Osteoblast (primary cell): ENCODE results near the gene KRT6B. TPM values are rescaled to one million over a fixed set of nuclear protein-coding genes. Genes with fewer than 3 reads are reported as not detected.
A peak's percentile ranks its signal among the peaks of the same experiment; 100 is the strongest.

Experiments used
- DNase-seq: peaks from one replicate; pipeline ENCODE4 v3.0.0; 2011; ENCODE audit warnings: low spot score, mixed read lengths; ENCODE audit not compliant: insufficient read length; ENCODE audit errors: missing footprints
- H2AFZ ChIP-seq: 2 replicates; pipeline ENCODE4 v1.6.0; 2011; ENCODE audit warnings: mild to moderate bottlenecking, low read length
- H3K27ac ChIP-seq: 2 replicates; pipeline ENCODE4 v1.5.1; 2011; ENCODE audit warnings: mild to moderate bottlenecking, low read depth, low read length, moderate library complexity
- H3K27me3 ChIP-seq: 2 replicates; pipeline ENCODE4 v1.6.0; 2012; ENCODE audit warnings: mild to moderate bottlenecking, control low read depth, inconsistent platforms, low read length, moderate library complexity; ENCODE audit not compliant: insufficient read depth
- H3K36me3 ChIP-seq: 2 replicates; pipeline ENCODE4 v1.5.1; 2011; ENCODE audit warnings: mild to moderate bottlenecking, low read length, control low read depth, moderate library complexity; ENCODE audit not compliant: insufficient read depth
- H3K4me1 ChIP-seq: 2 replicates; pipeline ENCODE4 v1.5.1; 2011; ENCODE audit warnings: mild to moderate bottlenecking, low read length, control low read depth, moderate library complexity; ENCODE audit not compliant: insufficient read depth
- H3K4me2 ChIP-seq: 2 replicates; pipeline ENCODE4 v1.6.0; 2011; ENCODE audit warnings: mild to moderate bottlenecking, low read length; ENCODE audit not compliant: insufficient read depth
- H3K4me3 ChIP-seq: fragments of 200-600 bp; sonication (generic); 3 replicates; pipeline ENCODE4 v1.5.1; 2012; ENCODE audit warnings: mild to moderate bottlenecking, low read length, inconsistent platforms; ENCODE audit not compliant: insufficient read depth
- H3K79me2 ChIP-seq: 2 replicates; pipeline ENCODE4 v1.6.0; 2012; ENCODE audit warnings: mild to moderate bottlenecking, low read length, control low read depth, inconsistent platforms; ENCODE audit not compliant: insufficient read depth
- H3K9me3 ChIP-seq: 2 replicates; pipeline ENCODE4 v1.5.1; 2011; ENCODE audit warnings: low read depth, low read length, control low read depth
- H4K20me1 ChIP-seq: 2 replicates; pipeline ENCODE4 v1.6.0; 2012; ENCODE audit warnings: mild to moderate bottlenecking, low read length, control low read depth; ENCODE audit not compliant: insufficient read depth
- CTCF ChIP-seq: IDR thresholded peaks from 2 replicates; pipeline ENCODE4 v1.5.1; 2011; ENCODE audit warnings: mild to moderate bottlenecking, low read depth, low read length, moderate library complexity; ENCODE audit errors: extremely low read depth
- total RNA-seq: library from RNA; depleted of rRNA; stranded (reverse); fragments of >200 nt; gene quantifications from 2 replicates; pipeline ENCODE4 v1.2.3, GENCODE V29; 2012

The KRT6B gene
- total RNA-seq, 1 donor, result not detected

DNA sequence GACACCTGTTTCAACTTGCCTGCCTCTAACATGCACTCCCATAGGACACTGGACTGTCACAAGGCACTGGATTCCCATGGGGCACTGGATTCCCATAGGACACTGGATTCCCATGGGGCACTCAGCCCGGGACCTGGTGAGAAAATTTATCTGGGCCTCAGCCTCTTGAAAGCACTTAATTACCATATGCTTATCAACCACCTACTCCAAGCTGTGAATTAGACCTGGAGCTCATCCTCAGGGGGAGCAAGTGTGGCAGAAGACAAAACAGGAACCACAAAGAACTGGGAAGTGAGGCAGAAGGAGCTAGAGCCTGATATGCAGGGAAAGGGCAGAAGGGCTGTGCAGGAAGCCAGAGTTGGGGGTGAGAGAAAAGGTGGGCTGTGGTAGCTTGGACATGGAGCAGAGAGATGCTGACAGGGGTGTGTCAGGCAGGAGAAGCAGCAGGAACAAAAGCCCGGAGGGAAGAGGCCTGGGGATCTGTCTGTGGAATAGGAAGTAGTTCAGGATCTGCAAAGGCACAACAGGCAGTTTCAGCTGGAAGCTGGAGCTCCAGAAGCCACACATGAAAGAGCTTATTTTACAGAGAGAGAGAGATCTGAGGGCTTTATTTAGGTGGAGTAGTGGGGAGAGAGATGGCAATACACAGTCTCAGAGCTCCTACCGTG lies 48.9 kb downstream of the KRT6B start:
- H3K79me2 ChIP-seq, result no peaks in the 10 kb centered on the region
- H3K4me1 ChIP-seq, result peaks cover 4% of the 10 kb centered on the region
- no peak overlapping the region for H3K27ac ChIP-seq
- H3K36me3 ChIP-seq, result no peaks in the 10 kb centered on the region
- H3K4me2 ChIP-seq, result no peak overlapping the region
- no peaks in the 10 kb centered on the region for H3K9me3 ChIP-seq
- no peaks in the 10 kb centered on the region for H4K20me1 ChIP-seq
- peak; percentile 29 for DNase-seq
- no peak overlapping the region for H3K4me3 ChIP-seq
- TF ChIP-seq CTCF, result no peak
- peaks cover 25% of the 10 kb centered on the region for H3K27me3 ChIP-seq
- H2AFZ ChIP-seq, result no peak overlapping the region

DNA sequence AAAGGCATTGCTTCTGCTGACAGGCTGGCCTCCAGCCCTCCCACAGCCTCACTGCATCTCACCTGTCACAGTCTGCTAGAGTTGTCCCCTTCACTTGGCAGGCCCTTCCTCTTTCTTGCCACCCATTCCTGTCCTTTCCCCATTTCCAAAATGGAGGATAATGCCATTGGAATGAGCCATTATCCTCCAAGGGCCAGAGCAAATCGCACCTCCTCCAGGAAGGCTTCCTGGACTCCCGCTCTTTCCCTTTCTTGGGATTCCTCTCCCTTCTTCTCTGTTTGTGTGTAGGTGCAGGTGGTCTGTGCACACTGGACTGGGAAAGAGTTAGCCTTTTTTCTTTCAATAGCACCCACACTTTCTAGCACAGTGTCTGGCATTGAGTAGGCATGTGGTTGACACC lies 49.6 kb downstream of the KRT6B start:
- Histone ChIP-seq H4K20me1 (no peaks in the 10 kb centered on the region), H2AFZ (no peak overlapping the region), H3K27me3 (peaks cover 25% of the 10 kb centered on the region), H3K9me3 (no peaks in the 10 kb centered on the region), H3K79me2 (no peaks in the 10 kb centered on the region), H3K4me3 (no peak overlapping the region), H3K4me2 (no peak overlapping the region), H3K27ac (no peak overlapping the region), H3K36me3 (no peaks in the 10 kb centered on the region), H3K4me1 (peaks cover 4% of the 10 kb centered on the region)
- DNase-seq, result peak; percentile 73
- TF ChIP-seq CTCF, result no peak

- peak; percentile 35 for DNase-seq
- peaks cover 4% of the 10 kb centered on the region for H3K4me1 ChIP-seq
- H4K20me1 ChIP-seq, result no peaks in the 10 kb centered on the region
- no peak overlapping the region for H3K4me2 ChIP-seq
- H3K36me3 ChIP-seq, result no peaks in the 10 kb centered on the region
- no peak overlapping the region for H3K27ac ChIP-seq
- TF ChIP-seq CTCF, result no peak
- H3K9me3 ChIP-seq, result no peaks in the 10 kb centered on the region
- H3K4me3 ChIP-seq, result no peak overlapping the region
- peaks cover 28% of the 10 kb centered on the region for H3K27me3 ChIP-seq
- H2AFZ ChIP-seq, result no peak overlapping the region
- H3K79me2 ChIP-seq, result no peaks in the 10 kb centered on the region
Measured at GRCh38 chr12:52401926-52402325, 50.0 kb downstream of the KRT6B start.

- no peak overlapping the region for H3K4me2 ChIP-seq
- no peak for TF ChIP-seq CTCF
- H3K27ac ChIP-seq, result no peak overlapping the region
- H3K27me3 ChIP-seq, result peaks cover 32% of the 10 kb centered on the region
- H4K20me1 ChIP-seq, result no peaks in the 10 kb centered on the region
- peak; percentile 77 for DNase-seq
- H2AFZ ChIP-seq, result no peak overlapping the region
- no peaks in the 10 kb centered on the region for H3K79me2 ChIP-seq
- peaks cover 4% of the 10 kb centered on the region for H3K4me1 ChIP-seq
- no peaks in the 10 kb centered on the region for H3K36me3 ChIP-seq
- no peak overlapping the region for H3K4me3 ChIP-seq
- H3K9me3 ChIP-seq, result no peaks in the 10 kb centered on the region
Measured at GRCh38 chr12:52401526-52401925, 50.4 kb downstream of the KRT6B start.
